ENCODE measurements around the gene GORAB. TPM values are rescaled to one million over a fixed set of nuclear protein-coding genes. Genes with fewer than 3 reads are reported as not detected.

The GORAB gene
- total RNA-seq, 2 donors from 2014 or later, result 7.6 to 10.8 TPM

- H3K27me3 Mint-ChIP-seq, result peaks cover 30% of the 10 kb centered on the region
- no peaks in the 10 kb centered on the region for H3K36me3 Mint-ChIP-seq (ENCODE audit: low read depth)
- no peaks in the 10 kb centered on the region for H3K4me1 Mint-ChIP-seq
- no peak overlapping the region for H3K4me3 Mint-ChIP-seq
- peaks cover 2% of the 10 kb centered on the region for H3K9me3 Mint-ChIP-seq
- no peak overlapping the region for H3K27ac Mint-ChIP-seq
- no peak for ATAC-seq (replicated peaks)
Observed at GRCh38 chr1:170592591-170593111, 60.7 kb downstream of the GORAB start.

- Mint-ChIP-seq H3K27me3 (peaks cover 30% of the 10 kb centered on the region), H3K36me3 (ENCODE audit: low read depth) (no peaks in the 10 kb centered on the region), H3K9me3 (peaks cover 3% of the 10 kb centered on the region), H3K4me1 (no peaks in the 10 kb centered on the region), H3K4me3 (no peak overlapping the region), H3K27ac (no peak overlapping the region)
- ATAC-seq (replicated peaks), result no peak
Observed at GRCh38 chr1:170593173-170594011, 61.4 kb downstream of the GORAB start.

GRCh38 chr1:170594066-170594626 is 62.2 kb downstream of the GORAB start:
- H3K4me1 Mint-ChIP-seq, result no peaks in the 10 kb centered on the region
- peaks cover 3% of the 10 kb centered on the region for H3K9me3 Mint-ChIP-seq
- no peak overlapping the region for H3K27ac Mint-ChIP-seq
- H3K27me3 Mint-ChIP-seq, result peaks cover 25% of the 10 kb centered on the region
- H3K4me3 Mint-ChIP-seq, result no peak overlapping the region
- H3K36me3 Mint-ChIP-seq (ENCODE audit: low read depth), result no peaks in the 10 kb centered on the region
- ATAC-seq (replicated peaks), result no peak

DNA sequence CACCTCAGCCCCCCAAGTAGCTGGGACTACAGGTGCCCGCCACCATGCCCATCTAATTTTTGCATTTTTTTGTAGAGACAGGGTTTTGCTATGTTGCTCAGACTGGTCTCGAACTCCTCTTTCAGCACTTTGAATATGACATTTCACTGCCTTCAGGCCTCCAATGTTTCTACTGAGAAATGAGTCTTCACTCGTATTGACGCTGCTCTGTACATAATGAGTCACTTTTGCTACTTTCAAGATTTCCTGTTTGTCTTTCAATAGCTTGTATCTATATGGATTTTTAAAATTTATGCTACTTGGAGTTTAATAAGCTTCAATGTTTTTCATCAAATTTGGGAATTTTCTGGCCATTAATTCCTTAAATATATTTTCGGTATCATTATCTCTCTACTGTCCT is 64.7 kb downstream of the GORAB start:
- Mint-ChIP-seq H3K4me3 (no peak overlapping the region), H3K27ac (no peak overlapping the region), H3K4me1 (no peaks in the 10 kb centered on the region), H3K9me3 (peaks cover 3% of the 10 kb centered on the region), H3K27me3 (peaks cover 4% of the 10 kb centered on the region), H3K36me3 (ENCODE audit: low read depth) (no peaks in the 10 kb centered on the region)
- ATAC-seq (replicated peaks), result no peak

GRCh38 chr1:170598618-170599017 is 66.7 kb downstream of the GORAB start:
- Mint-ChIP-seq H3K36me3 (ENCODE audit: low read depth) (no peaks in the 10 kb centered on the region), H3K27me3 (no peaks in the 10 kb centered on the region), H3K4me3 (no peak overlapping the region), H3K27ac (no peak overlapping the region), H3K9me3 (peaks cover 7% of the 10 kb centered on the region), H3K4me1 (no peaks in the 10 kb centered on the region)
- ATAC-seq (replicated peaks), result no peak

DNA sequence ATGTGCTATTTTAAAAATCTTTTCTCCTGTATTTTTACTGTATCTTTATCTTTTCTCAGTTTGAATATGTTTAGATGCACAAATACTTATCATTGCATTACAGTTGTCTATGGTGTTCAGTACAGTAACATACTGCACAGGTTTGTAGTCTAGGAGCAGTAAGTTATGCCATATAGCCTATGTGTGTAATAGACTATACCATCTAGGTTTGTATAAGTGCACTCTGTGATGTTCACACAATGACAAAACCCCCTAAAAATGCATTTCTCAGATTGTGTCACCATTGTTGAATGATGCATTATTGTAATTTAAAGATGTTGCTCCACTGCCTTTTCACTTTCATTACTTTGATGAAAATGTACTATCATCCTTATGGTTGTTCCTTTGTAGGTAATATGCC is 67.1 kb downstream of the GORAB start:
- no peak overlapping the region for H3K4me3 Mint-ChIP-seq
- no peaks in the 10 kb centered on the region for H3K36me3 Mint-ChIP-seq (ENCODE audit: low read depth)
- no peak for ATAC-seq (replicated peaks)
- no peaks in the 10 kb centered on the region for H3K27me3 Mint-ChIP-seq
- H3K4me1 Mint-ChIP-seq, result no peaks in the 10 kb centered on the region
- peaks cover 7% of the 10 kb centered on the region for H3K9me3 Mint-ChIP-seq
- H3K27ac Mint-ChIP-seq, result no peak overlapping the region

GRCh38 chr1:170601866-170602265 is 69.9 kb downstream of the GORAB start:
- no peaks in the 10 kb centered on the region for H3K4me1 Mint-ChIP-seq
- peaks cover 7% of the 10 kb centered on the region for H3K9me3 Mint-ChIP-seq
- H3K36me3 Mint-ChIP-seq (ENCODE audit: low read depth), result no peaks in the 10 kb centered on the region
- no peak for ATAC-seq (replicated peaks)
- H3K27ac Mint-ChIP-seq, result no peak overlapping the region
- H3K4me3 Mint-ChIP-seq, result no peak overlapping the region
- no peaks in the 10 kb centered on the region for H3K27me3 Mint-ChIP-seq

Other genes with a start within 250 kb of the GORAB start
- not detected for gene PRRX1, start 132.0 kb downstream of the GORAB start, total RNA-seq

Data from activated T-helper 17 cell treated with anti-CD3 and anti-CD28 coated beads, Interleukin-2, amount 50 U/mL, for 72 hours (primary cell).